PC-9 (cell line): Measurements from ENCODE around the gene CCDC85B. TPM values are rescaled to one million over a fixed set of nuclear protein-coding genes. Genes with fewer than 3 reads are reported as not detected.
A peak's percentile ranks its signal among the peaks of the same experiment; 100 is the strongest.

Source experiments
- BruUV-seq: library from RNA; stranded (reverse); fragments of 400-500 nt; replicated peaks from 2 replicates; lab custom pipeline; 2021; lab: Mats Ljungman, UMichigan
- CTCF ChIA-PET: fragments of 300-600 bp; sonication (Branson Sonifier 250); formaldehyde crosslinking; loops from one replicate; lab custom pipeline; 2022; ENCODE audit warnings: antibody characterized with exemption; lab: Charles Lee
- POLR2A ChIA-PET: fragments of 300-600 bp; sonication (Branson Sonifier 250); formaldehyde crosslinking; loops from one replicate; lab custom pipeline; 2022; ENCODE audit warnings: antibody characterized with exemption; ENCODE audit not compliant: unreplicated experiment; lab: Charles Lee
- DNase-seq, 2 experiments: peaks; one replicate each; pipeline versions ENCODE4 v3.0.0 to v3.0.0-alpha.2; 2015 to 2022; ENCODE audit warnings: mixed read lengths in 1 of 2
- H2AFZ ChIP-seq: fragments of 200-600 bp; sonication (generic); 2 replicates; pipeline ENCODE4 v1.8.1; 2017; ENCODE audit warnings: antibody characterized with exemption
- H3F3A ChIP-seq: fragments of 200-600 bp; sonication (generic); 2 replicates; pipeline ENCODE4 v1.8.1; 2017; ENCODE audit warnings: antibody characterized with exemption, mild to moderate bottlenecking, low read depth; ENCODE audit not compliant: insufficient read depth
- H3K27ac ChIP-seq: fragments of 200-600 bp; sonication (generic); 2 replicates; pipeline ENCODE4 v1.6.1; 2016; ENCODE audit warnings: mixed run types
- H3K27me3 ChIP-seq: fragments of 200-600 bp; sonication (generic); 2 replicates; pipeline ENCODE4 v1.6.1; 2016; ENCODE audit warnings: low read depth, mixed run types; ENCODE audit not compliant: insufficient read depth
- H3K36me3 ChIP-seq: fragments of 200-600 bp; sonication (generic); 2 replicates; pipeline ENCODE4 v1.6.1; 2016; ENCODE audit warnings: low read depth, mixed run types
- H3K4me1 ChIP-seq: fragments of 200-600 bp; sonication (generic); replicated peaks from 2 replicates; pipeline ENCODE4 v1.6.1; 2016; ENCODE audit warnings: mixed run types; ENCODE audit not compliant: insufficient read depth
- H3K4me2 ChIP-seq: fragments of 200-600 bp; sonication (generic); 2 replicates; pipeline ENCODE4 v1.6.1; 2017; ENCODE audit warnings: mixed run types
- H3K4me3 ChIP-seq: fragments of 200-600 bp; sonication (generic); 2 replicates; pipeline ENCODE4 v1.6.1; 2016; ENCODE audit warnings: mixed run types
- H3K79me2 ChIP-seq: fragments of 200-600 bp; sonication (generic); 2 replicates; pipeline ENCODE4 v1.6.1; 2017; ENCODE audit warnings: low read depth, mixed run types
- H3K9me2 ChIP-seq: fragments of 200-600 bp; sonication (generic); 2 replicates; pipeline ENCODE4 v1.8.1; 2017; ENCODE audit warnings: mild to moderate bottlenecking; ENCODE audit not compliant: insufficient read depth
- H3K9me3 ChIP-seq: fragments of 200-600 bp; sonication (generic); 2 replicates; pipeline ENCODE4 v1.8.1; 2016; ENCODE audit warnings: low read depth; ENCODE audit not compliant: insufficient read depth
- H4K20me1 ChIP-seq: fragments of 200-600 bp; sonication (generic); 2 replicates; pipeline ENCODE4 v1.8.1; 2017; ENCODE audit not compliant: insufficient read depth
- CTCF ChIP-seq: fragments of 200-600 bp; sonication (generic); conservative IDR thresholded peaks from 2 replicates; pipeline ENCODE4 v1.6.1; 2017; ENCODE audit warnings: mixed run types, antibody characterized with exemption, mild to moderate bottlenecking, moderate library complexity
- EZH2 ChIP-seq: fragments of 200-600 bp; sonication (generic); IDR thresholded peaks from 2 replicates; pipeline ENCODE4 v1.8.0; 2017; ENCODE audit warnings: antibody characterized with exemption, low read depth
- intact Hi-C: fragments of 100-400 bp; cut with micrococcal nuclease; formaldehyde crosslinking; loops from one replicate; pipeline ENCODE4 v1.10.0; 2022; ENCODE audit not compliant: unreplicated experiment
- total RNA-seq: library from RNA; stranded (reverse); gene quantifications from 2 replicates; pipeline ENCODE4 v1.2.3, GENCODE V29; 2021

CCDC85B gene
- total RNA-seq, 1 experiment from 2014 or later: 45.0 TPM

DNA sequence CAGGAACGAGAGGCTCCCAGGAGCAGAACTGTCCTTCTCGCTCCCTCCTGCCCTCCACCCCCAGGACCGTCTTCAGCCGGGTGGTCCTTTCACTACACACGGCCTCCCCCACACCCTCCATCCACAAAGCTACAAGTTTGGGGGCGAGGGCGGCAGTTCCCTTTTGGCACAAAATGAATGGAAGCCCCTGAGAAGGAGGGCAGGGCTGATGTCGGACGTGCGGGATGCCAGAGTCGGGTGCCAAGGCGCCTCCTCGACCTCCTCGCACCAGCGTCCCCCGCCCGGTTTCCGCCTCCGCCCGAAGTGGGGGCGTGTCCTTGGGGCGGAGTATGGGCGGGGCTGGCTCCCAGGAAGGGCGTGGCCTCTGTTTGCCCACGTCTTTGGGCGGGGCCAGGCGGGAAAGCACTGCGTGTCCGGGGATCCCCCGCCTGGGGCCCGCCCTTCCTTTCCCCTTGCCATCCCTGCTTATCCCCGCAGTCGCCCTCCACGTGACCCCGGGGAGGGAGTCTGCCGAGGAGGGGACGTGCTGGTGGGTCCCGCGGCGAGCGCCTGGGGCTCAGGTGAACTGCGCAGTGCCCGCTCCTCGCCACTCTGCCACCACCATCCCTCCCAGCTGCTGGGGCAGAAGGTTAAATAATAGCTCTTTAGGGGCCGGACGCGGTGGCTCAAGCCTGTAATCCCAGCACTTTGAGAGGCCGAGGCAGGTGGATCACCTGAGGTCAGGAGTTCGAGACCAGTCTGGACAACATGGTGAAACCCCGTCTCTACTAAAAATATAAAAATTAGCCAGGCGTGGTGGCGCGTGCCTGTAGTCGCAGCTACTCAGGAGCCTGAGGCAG is 16.9 kb upstream of the CCDC85B start:
- no peaks in the 10 kb centered on the region for H4K20me1 ChIP-seq
- DNase-seq: peak; percentile 74 to 98
- TF ChIP-seq EZH2 (no peak), CTCF (no peak)
- H3K9me2 ChIP-seq: no peaks in the 10 kb centered on the region
- H3K4me2 ChIP-seq: peak overlapping the region; percentile 78
- ChIA-PET POLR2A (interaction anchor here (0.6 to 0.8 kb wide), 3 partner anchors 64 to 209 kb away, joined by 4 to 6 read pairs (median 4); no protein-coding TSS in a partner anchor), CTCF (interaction anchor here (0.6 to 0.8 kb wide), 3 partner anchors 25 to 171 kb away, joined by 3 to 15 read pairs (median 3); no protein-coding TSS in a partner anchor)
- no peak overlapping the region for H3K27ac ChIP-seq
- H3K27me3 ChIP-seq: no peaks in the 10 kb centered on the region
- H2AFZ ChIP-seq: peak overlapping the region; percentile 87
- H3K79me2 ChIP-seq: no peaks in the 10 kb centered on the region
- H3K4me3 ChIP-seq: peak overlapping the region; percentile 61
- intact Hi-C loops: no loop called here
- peaks cover 4% of the 10 kb centered on the region; the same call in 1 of the 2 replicates for H3K4me1 ChIP-seq
- no peaks in the 10 kb centered on the region for H3K36me3 ChIP-seq
- H3K9me3 ChIP-seq: no peaks in the 10 kb centered on the region
- BruUV-seq: no TSS peak
- peaks cover 25% of the 10 kb centered on the region for H3F3A ChIP-seq

- H3K4me1 ChIP-seq: no peaks in the 10 kb centered on the region
- H3F3A ChIP-seq: peaks cover 6% of the 10 kb centered on the region; the same call in 1 of the 2 replicates
- no peaks in the 10 kb centered on the region for H3K9me3 ChIP-seq
- H3K79me2 ChIP-seq: no peaks in the 10 kb centered on the region; the same call in 1 of the 2 replicates
- intact Hi-C loops: loop anchor here (10.0 kb wide), 1 partner anchor 185 kb away; no protein-coding TSS in a partner anchor
- H3K4me2 ChIP-seq: no peak within 1 kb of the TSS
- DNase-seq: no peak
- ChIA-PET CTCF (no interaction called here), POLR2A (no interaction called here)
- H2AFZ ChIP-seq: no peak within 1 kb of the TSS
- no peaks in the 10 kb centered on the region for H3K27me3 ChIP-seq
- H3K4me3 ChIP-seq: no peak within 1 kb of the TSS
- H3K9me2 ChIP-seq: no peaks in the 10 kb centered on the region
- H3K27ac ChIP-seq: no peak within 1 kb of the TSS
- no TSS peak for BruUV-seq
- no peaks in the 10 kb centered on the region for H4K20me1 ChIP-seq
- TF ChIP-seq EZH2 (no peak), CTCF (no peak)
- 0 out of 2 replicates have a peak, but pooled peaks cover 11% of the 10 kb centered on the region for H3K36me3 ChIP-seq
Observed at GRCh38 chr11:65879617-65880016, 10.9 kb upstream of the CCDC85B start, which contains the start of gene CTSW. TSS of gene CTSW (plus strand) at chr11:65879837. CDS start at chr11:65879855, 18 bp downstream.

GRCh38 chr11:65880027-65880426 is 10.4 kb upstream of the CCDC85B start:
- Histone ChIP-seq H2AFZ (no peak overlapping the region), H3K79me2 (no peaks in the 10 kb centered on the region; the same call in 1 of the 2 replicates), H3K27me3 (no peaks in the 10 kb centered on the region), H3K4me1 (no peaks in the 10 kb centered on the region), H3K9me2 (no peaks in the 10 kb centered on the region), H4K20me1 (no peaks in the 10 kb centered on the region), H3F3A (peaks cover 6% of the 10 kb centered on the region; the same call in 1 of the 2 replicates), H3K9me3 (no peaks in the 10 kb centered on the region), H3K4me3 (no peak overlapping the region), H3K36me3 (0 out of 2 replicates have a peak, but pooled peaks cover 11% of the 10 kb centered on the region), H3K27ac (no peak overlapping the region), H3K4me2 (no peak overlapping the region)
- TF ChIP-seq CTCF (no peak), EZH2 (no peak)
- ChIA-PET CTCF (interaction anchor here (1.0 kb wide), 1 partner anchor 19 kb away, joined by 4 read pairs; no protein-coding TSS in a partner anchor), POLR2A (interaction anchor here (0.6 kb wide), 1 partner anchor 40 kb away, joined by 4 read pairs; no protein-coding TSS in a partner anchor)
- DNase-seq: no peak
- BruUV-seq: no TSS peak
- intact Hi-C loops: loop anchor here (10.0 kb wide), 1 partner anchor 185 kb away; no protein-coding TSS in a partner anchor
